PC-3 (cell line): ENCODE measurements around the gene LMNTD1. TPM values are rescaled to one million over a fixed set of nuclear protein-coding genes. Genes with fewer than 3 reads are reported as not detected.

Source experiments
- ATAC-seq: fragments of 200-7000 bp; cut with Tn5 transposase; 2 replicates; pipeline ENCODE4 v1.9.1; 2020; ENCODE audit warnings: mild to moderate bottlenecking, moderate library complexity
- BruUV-seq: library from RNA; stranded (reverse); fragments of 400-500 nt; replicated peaks from 2 replicates; lab custom pipeline; 2021; lab: Mats Ljungman, UMichigan
- CTCF ChIA-PET: fragments of 300-600 bp; sonication (Branson Sonifier 250); formaldehyde crosslinking; loops from one replicate; lab custom pipeline; 2022; ENCODE audit warnings: antibody characterized with exemption; lab: Charles Lee
- POLR2A ChIA-PET: fragments of 300-600 bp; sonication (Branson Sonifier 250); formaldehyde crosslinking; loops from one replicate; lab custom pipeline; 2022; ENCODE audit warnings: antibody characterized with exemption; ENCODE audit not compliant: unreplicated experiment; lab: Charles Lee
- DNase-seq: peaks from one replicate; pipeline ENCODE4 v3.0.0-alpha.2; 2015
- H2AFZ ChIP-seq: fragments of 300-600 bp; sonication (generic); 2 replicates; pipeline ENCODE4 v1.6.0; 2016; ENCODE audit warnings: antibody characterized with exemption, low read length
- H3F3A ChIP-seq: fragments of 300-600 bp; sonication (generic); one replicate; pipeline ENCODE4 v1.6.0; 2017; ENCODE audit warnings: antibody characterized with exemption, low read length, control low read depth, mild to moderate bottlenecking; ENCODE audit not compliant: unreplicated experiment
- H3K27ac ChIP-seq: fragments of 300-600 bp; sonication (generic); 2 replicates; pipeline ENCODE4 v1.5.1; 2016; ENCODE audit warnings: mild to moderate bottlenecking, low read length
- H3K27me3 ChIP-seq: fragments of 300-600 bp; sonication (generic); 2 replicates; pipeline ENCODE4 v1.6.1; 2016; ENCODE audit warnings: low read length, mixed read lengths
- H3K36me3 ChIP-seq: fragments of 300-600 bp; sonication (generic); 2 replicates; pipeline ENCODE4 v1.6.1; 2016; ENCODE audit warnings: low read depth, mixed run types, low read length, mixed read lengths
- H3K4me1 ChIP-seq: fragments of 300-600 bp; sonication (generic); 2 replicates; pipeline ENCODE4 v1.5.1; 2016; ENCODE audit warnings: low read length; ENCODE audit not compliant: insufficient read depth
- H3K4me2 ChIP-seq: fragments of 300-600 bp; sonication (generic); 2 replicates; pipeline ENCODE4 v1.6.0; 2016; ENCODE audit warnings: low read length
- H3K4me3 ChIP-seq: fragments of 300-600 bp; sonication (generic); 2 replicates; pipeline ENCODE4 v1.5.1; 2016; ENCODE audit warnings: mild to moderate bottlenecking, low read length, mixed read lengths
- H3K79me2 ChIP-seq: fragments of 300-600 bp; sonication (generic); 2 replicates; pipeline ENCODE4 v1.6.1; 2017; ENCODE audit warnings: low read length, mixed read lengths
- H3K9ac ChIP-seq: fragments of 300-600 bp; sonication (generic); 2 replicates; pipeline ENCODE4 v1.6.0; 2016; ENCODE audit warnings: mild to moderate bottlenecking, low read length
- H3K9me2 ChIP-seq: fragments of 300-600 bp; sonication (generic); replicated peaks from 2 replicates; pipeline ENCODE4 v1.6.1; 2016; ENCODE audit warnings: mixed run types, low read length, mixed read lengths
- H3K9me3 ChIP-seq: fragments of 300-600 bp; sonication (generic); 2 replicates; pipeline ENCODE4 v1.6.1; 2016; ENCODE audit warnings: low read length, mixed read lengths
- H4K20me1 ChIP-seq: fragments of 300-600 bp; sonication (generic); 2 replicates; pipeline ENCODE4 v1.6.1; 2016; ENCODE audit warnings: low read length, mixed read lengths
- CTCF ChIP-seq: fragments of 300-600 bp; sonication (generic); conservative IDR thresholded peaks from 2 replicates; pipeline ENCODE4 v1.5.1; 2017; ENCODE audit warnings: antibody characterized with exemption, low read depth, mild to moderate bottlenecking, low read length
- EZH2 ChIP-seq: fragments of 300-600 bp; sonication (generic); IDR thresholded peaks from one replicate; pipeline ENCODE4 v1.6.1; 2017; ENCODE audit warnings: antibody characterized with exemption, mild to moderate bottlenecking, low read length; ENCODE audit not compliant: unreplicated experiment
- EZH2phosphoT487 ChIP-seq: fragments of 300-600 bp; sonication (generic); IDR thresholded peaks from 2 replicates; pipeline ENCODE4 v1.6.1; 2018; ENCODE audit warnings: mild to moderate bottlenecking, antibody characterized with exemption, low read length, borderline replicate concordance
- intact Hi-C: fragments of 100-400 bp; cut with micrococcal nuclease; formaldehyde crosslinking; loops from 2 replicates; pipeline ENCODE4 v1.9.0; 2023
- total RNA-seq: library from RNA; depleted of rRNA; stranded (reverse); fragments of >200 nt; gene quantifications from 2 replicates; pipeline ENCODE4 v1.2.3, GENCODE V29; 2014

LMNTD1 gene
- total RNA-seq, 1 experiment from 2014 or later = not detected

GRCh38 chr12:25463521-25463920 is 89.6 kb downstream of the LMNTD1 start:
- H3K27ac ChIP-seq = no peak overlapping the region
- ChIA-PET CTCF (no interaction called here), POLR2A (interaction anchor here (0.6 kb wide), 1 partner anchor 26 kb away, joined by 3 read pairs; no protein-coding TSS in a partner anchor)
- H3K9ac ChIP-seq = no peak overlapping the region
- no peak overlapping the region for H3K4me2 ChIP-seq
- no TSS peak for BruUV-seq
- no peaks in the 10 kb centered on the region for H3K79me2 ChIP-seq
- ATAC-seq = no peak
- peaks cover 7% of the 10 kb centered on the region for H3K4me1 ChIP-seq
- H3K9me2 ChIP-seq = no peaks in the 10 kb centered on the region
- no peak for DNase-seq
- no peaks in the 10 kb centered on the region for H3F3A ChIP-seq
- intact Hi-C loops = no loop called here
- H3K27me3 ChIP-seq = no peaks in the 10 kb centered on the region
- H4K20me1 ChIP-seq = no peaks in the 10 kb centered on the region
- TF ChIP-seq EZH2phosphoT487 = no peak
- H2AFZ ChIP-seq = no peak overlapping the region
- H3K36me3 ChIP-seq = no peaks in the 10 kb centered on the region
- no peaks in the 10 kb centered on the region for H3K9me3 ChIP-seq
- no peak overlapping the region for H3K4me3 ChIP-seq

GRCh38 chr12:25463005-25463404 is 90.1 kb downstream of the LMNTD1 start:
- H3K4me3 ChIP-seq = no peak overlapping the region
- DNase-seq = no peak
- H3K79me2 ChIP-seq = no peaks in the 10 kb centered on the region
- H3K9ac ChIP-seq = no peak overlapping the region
- no peaks in the 10 kb centered on the region for H3F3A ChIP-seq
- H2AFZ ChIP-seq = no peak overlapping the region
- H3K9me2 ChIP-seq = no peaks in the 10 kb centered on the region
- TF ChIP-seq CTCF (no peak), EZH2 (no peak), EZH2phosphoT487 (no peak)
- no TSS peak for BruUV-seq
- intact Hi-C loops = no loop called here
- POLR2A ChIA-PET = interaction anchor here (0.6 kb wide), 1 partner anchor 27 kb away, joined by 3 read pairs; no protein-coding TSS in a partner anchor
- CTCF ChIA-PET = no interaction called here
- ATAC-seq = no peak
- H3K36me3 ChIP-seq = no peaks in the 10 kb centered on the region
- H3K4me2 ChIP-seq = no peak overlapping the region
- no peaks in the 10 kb centered on the region for H3K9me3 ChIP-seq
- H3K27me3 ChIP-seq = no peaks in the 10 kb centered on the region
- H3K4me1 ChIP-seq = peaks cover 11% of the 10 kb centered on the region
- no peak overlapping the region for H3K27ac ChIP-seq
- H4K20me1 ChIP-seq = no peaks in the 10 kb centered on the region

GRCh38 chr12:25459541-25459951 is 93.5 kb downstream of the LMNTD1 start:
- Histone ChIP-seq H4K20me1 (no peaks in the 10 kb centered on the region), H3K9me2 (no peaks in the 10 kb centered on the region), H3K4me3 (no peak overlapping the region), H3K27me3 (no peaks in the 10 kb centered on the region), H3K27ac (no peak overlapping the region), H2AFZ (no peak overlapping the region), H3K4me1 (peaks cover 19% of the 10 kb centered on the region), H3K36me3 (0 out of 2 replicates have a peak, but pooled peaks cover 2% of the 10 kb centered on the region), H3K79me2 (no peaks in the 10 kb centered on the region), H3K9me3 (no peaks in the 10 kb centered on the region), H3K9ac (no peak overlapping the region), H3F3A (no peaks in the 10 kb centered on the region), H3K4me2 (no peak overlapping the region)
- ChIA-PET POLR2A (no interaction called here), CTCF (no interaction called here)
- no peak for DNase-seq
- TF ChIP-seq CTCF = no peak
- no peak for ATAC-seq
- no TSS peak for BruUV-seq
- intact Hi-C loops = loop anchor here (5.0 kb wide), 2 partner anchors 33 to 93 kb away; partner anchors contain the start of gene LMNTD1
